Transverse colon (tissue), 3 donors: ENCODE measurements around the gene FLT1.

Experiments
- CTCF ChIP-seq, 5 experiments: fragments of 200-600 bp in 3 of 5; fragments of 450-650 bp in 2 of 5; sonication (generic) in 3 of 5; IDR thresholded peaks; 1 replicate in 2 of 5; 2 replicates in 3 of 5; pipeline ENCODE4 v1.5.1; 2016 to 2017; ENCODE audit warnings: antibody characterized with exemption in 5 of 5, inconsistent platforms in 3 of 5, mild to moderate bottlenecking in 2 of 5, moderate library complexity in 1 of 5
- EP300 ChIP-seq: sonication (generic); formaldehyde crosslinking; IDR thresholded peaks from one replicate; pipeline ENCODE4 v1.6.1; 2017; ENCODE audit warnings: antibody characterized with exemption, low read depth
- POLR2A ChIP-seq: fragments of 450-650 bp; IDR thresholded peaks from one replicate; pipeline ENCODE4 v1.6.1; 2016; ENCODE audit warnings: antibody characterized with exemption, mild to moderate bottlenecking, moderate library complexity

GRCh38 chr13:28541966-28542365 is 47.0 kb upstream of the FLT1 start:
- TF ChIP-seq CTCF (IDR thresholded peaks at IDR 0.05) (no peak), POLR2A (no peak), EP300 (no peak)
